CD14-positive monocyte (primary cell): ENCODE measurements around the gene ARMCX2. TPM values are rescaled to one million over a fixed set of nuclear protein-coding genes. Genes with fewer than 3 reads are reported as not detected.

Experiments
- DNase-seq, 3 donors: peaks; one replicate each; pipeline ENCODE4 v3.0.0-alpha.2; 2011 to 2022
- H2AFZ ChIP-seq: 2 replicates; pipeline ENCODE4 v1.6.0; 2012; ENCODE audit warnings: mild to moderate bottlenecking, low read depth, low read length, inconsistent platforms; ENCODE audit not compliant: insufficient read depth, poor library complexity, severe bottlenecking
- H3K27ac ChIP-seq, 2 donors: 1 replicate in 1 of 2; 2 replicates in 1 of 2; pipeline ENCODE4 v1.5.1; 2012 to 2013; ENCODE audit warnings: low read length in 2 of 2, control low read depth in 1 of 2, inconsistent platforms in 1 of 2, low read depth in 1 of 2, mild to moderate bottlenecking in 1 of 2
- H3K27me3 ChIP-seq, 2 donors: one replicate each; pipeline versions ENCODE4 v1.6.0 to v1.6.1; 2011 to 2013; ENCODE audit warnings: low read length in 2 of 2; ENCODE audit not compliant: control insufficient read depth in 2 of 2, insufficient read depth in 2 of 2
- H3K36me3 ChIP-seq, 2 donors: replicated peaks in 1 of 2; 1 replicate in 1 of 2; 2 replicates in 1 of 2; pipeline versions ENCODE4 v1.5.1 to v1.6.1; 2012 to 2013; ENCODE audit warnings: low read length in 2 of 2, control low read depth in 1 of 2, inconsistent platforms in 1 of 2, mild to moderate bottlenecking in 1 of 2; ENCODE audit not compliant: insufficient read depth in 2 of 2, control insufficient read depth in 1 of 2
- H3K4me1 ChIP-seq, 2 donors: 1 replicate in 1 of 2; 2 replicates in 1 of 2; pipeline versions ENCODE4 v1.5.1 to v1.6.1; 2012 to 2013; ENCODE audit warnings: low read length in 2 of 2, control low read depth in 1 of 2, inconsistent platforms in 1 of 2, mild to moderate bottlenecking in 1 of 2, moderate library complexity in 1 of 2; ENCODE audit not compliant: insufficient read depth in 2 of 2, control insufficient read depth in 1 of 2
- H3K4me2 ChIP-seq: replicated peaks from 2 replicates; pipeline ENCODE3; 2012; ENCODE audit warnings: low read length, moderate library complexity, mild to moderate bottlenecking; ENCODE audit not compliant: poor library complexity, severe bottlenecking; ENCODE audit errors: extremely low read depth
- H3K4me3 ChIP-seq, 3 experiments: fragments of 200-600 bp in 1 of 3; sonication (generic) in 1 of 3; replicated peaks in 1 of 3; 1 replicate in 2 of 3; 2 replicates in 1 of 3; pipeline ENCODE4 v1.5.1; 2011 to 2013; ENCODE audit warnings: low read length in 3 of 3, mild to moderate bottlenecking in 3 of 3, control low read depth in 2 of 3, low read depth in 2 of 3, inconsistent platforms in 1 of 3, moderate library complexity in 1 of 3
- H3K79me2 ChIP-seq: 2 replicates; pipeline ENCODE4 v1.6.0; 2012; ENCODE audit warnings: mild to moderate bottlenecking, control low read depth, inconsistent platforms, low read length, moderate library complexity; ENCODE audit not compliant: insufficient read depth
- H3K9ac ChIP-seq: 2 replicates; pipeline ENCODE4 v1.6.0; 2017; ENCODE audit warnings: low read length, mild to moderate bottlenecking; ENCODE audit not compliant: insufficient read depth, poor library complexity, severe bottlenecking
- H3K9me3 ChIP-seq, 2 donors: replicated peaks in 1 of 2; 1 replicate in 1 of 2; 2 replicates in 1 of 2; pipeline versions ENCODE4 v1.5.1 to v1.6.1; 2012 to 2013; ENCODE audit warnings: low read length in 2 of 2, control low read depth in 1 of 2; ENCODE audit not compliant: control insufficient read depth in 1 of 2, insufficient read depth in 1 of 2
- H4K20me1 ChIP-seq: 2 replicates; pipeline ENCODE4 v1.6.0; 2012; ENCODE audit warnings: mild to moderate bottlenecking, low read length, control low read depth, moderate library complexity; ENCODE audit not compliant: insufficient read depth
- H3K27ac Mint-ChIP-seq, 7 donors: one replicate each; pipeline ENCODE4 v1.8.0; 2020; ENCODE audit warnings: mild to moderate bottlenecking in 7 of 7, mixed read lengths in 7 of 7, moderate library complexity in 6 of 7, inconsistent platforms in 2 of 7
- H3K27me3 Mint-ChIP-seq, 3 donors: one replicate each; pipeline ENCODE4 v1.8.0; 2021 to 2022; ENCODE audit warnings: low read depth in 3 of 3, mild to moderate bottlenecking in 3 of 3, mixed read lengths in 3 of 3, moderate library complexity in 3 of 3, inconsistent platforms in 1 of 3
- H3K36me3 Mint-ChIP-seq, 2 donors: one replicate each; pipeline ENCODE4 v1.8.0; 2020; ENCODE audit warnings: mixed read lengths in 2 of 2, inconsistent platforms in 1 of 2, mild to moderate bottlenecking in 1 of 2
- H3K4me1 Mint-ChIP-seq: one replicate; pipeline ENCODE4 v1.8.0; 2020; ENCODE audit warnings: mild to moderate bottlenecking, mixed read lengths
- H3K4me3 Mint-ChIP-seq, 2 donors: one replicate each; pipeline ENCODE4 v1.8.0; 2020; ENCODE audit warnings: mild to moderate bottlenecking in 2 of 2, mixed read lengths in 2 of 2, moderate library complexity in 1 of 2
- H3K9me3 Mint-ChIP-seq, 7 donors: one replicate each; pipeline ENCODE4 v1.8.0; 2020 to 2022; ENCODE audit warnings: mixed read lengths in 7 of 7, mild to moderate bottlenecking in 6 of 7, moderate library complexity in 6 of 7, inconsistent platforms in 2 of 7
- CTCF ChIP-seq: fragments of 200-600 bp; IDR thresholded peaks from one replicate; pipeline ENCODE4 v1.8.0; 2022; ENCODE audit warnings: antibody characterized with exemption, mild to moderate bottlenecking
- WGBS: methylation state at CpG from one replicate; pipeline ENCODE4 v1.1.5; 2013; ENCODE audit warnings: missing lambda C conversion rate; ENCODE audit not compliant: insufficient coverage; 5-methylcytosine and 5-hydroxymethylcytosine counted together
- intact Hi-C, 2 donors: fragments of 100-400 bp; cut with micrococcal nuclease; formaldehyde crosslinking; loops; one replicate each; pipeline versions ENCODE4 v1.15.0 to v1.15.1; 2023
- polyA plus RNA-seq, 3 donors: library from polyadenylated mRNA; depleted of rRNA in 1 of 3; unstranded in 2 of 3; stranded (reverse) in 1 of 3; fragments of 300-500 nt in 2 of 3; fragments of >200 nt in 1 of 3; fragmentation: Illumina TruSeq in 2 of 3; gene quantifications; 1 replicate in 2 of 3; 2 replicates in 1 of 3; pipeline ENCODE4 v1.2.3, GENCODE V29; 2012 to 2021

ARMCX2 gene
- polyA plus RNA-seq, 3 donors, result 0.27 to 0.63 (median 0.61) TPM

- TF ChIP-seq CTCF, result no peak
- Histone ChIP-seq H3K27ac (no peak overlapping the region), H3K9ac (no peak overlapping the region), H3K27me3 (no peaks in the 10 kb centered on the region), H3K79me2 (no peaks in the 10 kb centered on the region), H3K4me1 (no peaks in the 10 kb centered on the region), H4K20me1 (no peaks in the 10 kb centered on the region), H3K4me3 (no peak overlapping the region), H3K4me2 (no peak overlapping the region), H3K9me3 (no peaks in the 10 kb centered on the region), H2AFZ (no peak overlapping the region), H3K36me3 (no peaks in the 10 kb centered on the region)
- H3K27me3 Mint-ChIP-seq, result peaks cover 0 to 4% (median 0%) of the 10 kb centered on the region in 3 donors
- H3K36me3 Mint-ChIP-seq, result no peaks in the 10 kb centered on the region
- H3K9me3 Mint-ChIP-seq, result no peaks in the 10 kb centered on the region
- intact Hi-C loops, result no loop called here
- no peak overlapping the region for H3K4me3 Mint-ChIP-seq
- no peaks in the 10 kb centered on the region for H3K4me1 Mint-ChIP-seq
- H3K27ac Mint-ChIP-seq, result no peak overlapping the region
- no peak for DNase-seq
Observed at GRCh38 chrX:101685923-101686322, 26.3 kb upstream of the ARMCX2 start.

- WGBS, result no CpG with 5 or more reads among the region's 2 CpGs
- Histone ChIP-seq H3K4me1 (no peaks in the 10 kb centered on the region), H2AFZ (no peak overlapping the region), H3K9ac (no peak overlapping the region), H3K4me2 (no peak overlapping the region), H3K36me3 (no peaks in the 10 kb centered on the region), H3K27ac (no peak overlapping the region), H3K9me3 (no peaks in the 10 kb centered on the region), H3K4me3 (no peak overlapping the region), H3K79me2 (no peaks in the 10 kb centered on the region), H3K27me3 (no peaks in the 10 kb centered on the region), H4K20me1 (no peaks in the 10 kb centered on the region)
- Mint-ChIP-seq H3K36me3 (no peaks in the 10 kb centered on the region), H3K27me3 (peaks cover 0 to 4% (median 0%) of the 10 kb centered on the region in 3 donors), H3K4me3 (no peak overlapping the region), H3K4me1 (no peaks in the 10 kb centered on the region), H3K27ac (no peak overlapping the region), H3K9me3 (no peaks in the 10 kb centered on the region)
- DNase-seq, result no peak
- TF ChIP-seq CTCF, result no peak
- intact Hi-C loops, result no loop called here
Observed at GRCh38 chrX:101682723-101683122, 23.1 kb upstream of the ARMCX2 start.
